ENCODE results near the gene STK17A. TPM values are rescaled to one million over a fixed set of nuclear protein-coding genes. Genes with fewer than 3 reads are reported as not detected.

The STK17A gene
- total RNA-seq, 2 donors from 2014 or later = 42.4 to 55.5 TPM

- peak; percentile 94 for ATAC-seq (ENCODE audit: insufficient number of reproducible peaks, low FRiP score, low read depth)
- H3K27me3 ChIP-seq (replicated peaks; ENCODE audit: insufficient read depth) = no peaks in the 10 kb centered on the region
- no peaks in the 10 kb centered on the region for H3K9me3 ChIP-seq
- TF ChIP-seq, protein P1, sequence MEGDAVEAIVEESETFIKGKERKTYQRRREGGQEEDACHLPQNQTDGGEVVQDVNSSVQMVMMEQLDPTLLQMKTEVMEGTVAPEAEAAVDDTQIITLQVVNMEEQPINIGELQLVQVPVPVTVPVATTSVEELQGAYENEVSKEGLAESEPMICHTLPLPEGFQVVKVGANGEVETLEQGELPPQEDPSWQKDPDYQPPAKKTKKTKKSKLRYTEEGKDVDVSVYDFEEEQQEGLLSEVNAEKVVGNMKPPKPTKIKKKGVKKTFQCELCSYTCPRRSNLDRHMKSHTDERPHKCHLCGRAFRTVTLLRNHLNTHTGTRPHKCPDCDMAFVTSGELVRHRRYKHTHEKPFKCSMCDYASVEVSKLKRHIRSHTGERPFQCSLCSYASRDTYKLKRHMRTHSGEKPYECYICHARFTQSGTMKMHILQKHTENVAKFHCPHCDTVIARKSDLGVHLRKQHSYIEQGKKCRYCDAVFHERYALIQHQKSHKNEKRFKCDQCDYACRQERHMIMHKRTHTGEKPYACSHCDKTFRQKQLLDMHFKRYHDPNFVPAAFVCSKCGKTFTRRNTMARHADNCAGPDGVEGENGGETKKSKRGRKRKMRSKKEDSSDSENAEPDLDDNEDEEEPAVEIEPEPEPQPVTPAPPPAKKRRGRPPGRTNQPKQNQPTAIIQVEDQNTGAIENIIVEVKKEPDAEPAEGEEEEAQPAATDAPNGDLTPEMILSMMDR (IDR thresholded peaks at IDR 0.05) = no peak
- H3K36me3 ChIP-seq = no peaks in the 10 kb centered on the region
- peaks cover 16 to 35% of the 10 kb centered on the region in 2 donors for H3K4me1 ChIP-seq (ENCODE audit: control insufficient read depth in 1 of 2, low read depth in 2 of 2)
- no peak for DNase-seq (ENCODE audit: low spot score)
- no peak overlapping the region for H3K4me3 ChIP-seq
- H3K27ac ChIP-seq = peak overlapping the region in 1 of 2 donors; percentile 38
Observed at GRCh38 chr7:43674559-43675436, 91.9 kb downstream of the STK17A start.

Other genes with a start within 250 kb of the STK17A start
- 10 to 100 TPM; 39.9 to 77.4 TPM for gene COA1, start 146.4 kb downstream of the STK17A start, total RNA-seq
- 10 to 100 TPM; 35.3 to 46.4 TPM for gene BLVRA, start 175.6 kb downstream of the STK17A start, total RNA-seq